Fibroblast of skin of abdomen (primary cell): ENCODE measurements around the gene DRC7.
"Not testable (repeated sequence)": the region's sequence is repeated elsewhere in the genome, so short reads cannot be mapped to it uniquely, and the experiment has no call there.

Experiments used
- DNase-seq: peaks from one replicate; pipeline ENCODE4 v3.0.0-alpha.2; 2013

The DRC7 gene

DNA sequence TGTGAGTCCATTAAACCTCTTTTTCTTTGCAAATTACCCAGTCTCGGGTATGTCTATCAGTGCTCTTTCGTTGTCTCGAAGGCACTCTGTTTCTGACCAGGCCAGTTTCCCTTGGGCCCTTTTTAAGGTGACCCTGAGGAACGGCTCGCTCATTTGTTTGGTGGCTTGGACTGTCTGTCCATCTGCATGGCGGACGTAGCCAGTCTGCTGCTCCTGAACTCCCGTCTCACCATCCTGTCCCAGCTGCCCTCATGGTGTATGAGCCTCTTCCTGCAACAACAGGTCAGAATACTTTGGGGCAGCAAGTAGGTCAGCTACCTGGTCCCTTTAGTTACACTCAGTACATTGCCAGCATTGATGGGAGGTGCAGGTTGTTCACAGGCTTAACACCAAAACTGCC, 19.0 kb downstream of the DRC7 start:
- DNase-seq: no peak

DNA sequence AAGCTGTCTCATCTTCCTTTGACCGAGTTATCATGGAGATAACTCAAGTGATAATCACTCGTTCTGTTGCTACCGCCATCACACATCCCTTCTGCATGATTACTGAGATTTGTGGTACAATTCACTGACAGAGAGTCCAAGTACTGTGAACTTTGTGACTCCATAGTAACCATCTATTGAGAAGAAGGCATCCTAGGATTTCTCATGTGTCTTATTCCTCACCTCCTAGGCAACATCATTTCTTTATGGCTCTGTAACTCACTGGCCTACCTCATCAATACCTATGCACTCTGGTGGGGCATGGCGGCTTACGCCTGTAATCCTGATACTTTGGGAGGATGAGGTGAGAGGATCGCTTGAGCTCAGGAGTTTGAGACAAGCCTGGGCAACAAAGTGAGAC, 19.4 kb downstream of the DRC7 start:
- DNase-seq: no peak

DNA sequence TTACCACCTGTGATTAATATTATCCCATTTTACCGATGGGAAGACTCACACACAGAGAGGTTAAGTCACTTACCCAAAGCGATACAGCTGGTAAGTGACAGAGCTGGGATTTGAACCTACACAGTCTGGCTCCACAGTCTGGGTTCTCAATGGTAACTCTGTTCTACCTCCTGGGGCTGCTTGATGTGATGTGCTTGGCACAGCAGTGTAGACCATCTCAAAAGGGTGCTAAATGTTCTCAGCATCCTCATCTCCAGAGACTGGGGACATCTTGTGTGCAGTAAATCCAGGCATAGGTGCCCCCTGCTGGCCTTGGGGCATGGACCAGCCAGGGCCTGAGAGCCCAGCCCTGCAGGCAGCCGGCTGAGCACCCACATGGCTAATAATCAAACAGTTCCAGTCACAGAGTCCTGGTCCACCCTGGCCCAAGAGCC, 25.6 kb downstream of the DRC7 start:
- peak; percentile 33 for DNase-seq

- no peak for DNase-seq
Measured at GRCh38 chr16:57721356-57722209, 27.0 kb downstream of the DRC7 start.

GRCh38 chr16:57722210-57722499, 27.5 kb downstream of the DRC7 start:
- no peak for DNase-seq

- no peak for DNase-seq
Measured at GRCh38 chr16:57722651-57723050, 28.0 kb downstream of the DRC7 start.

- DNase-seq: no peak
Measured at GRCh38 chr16:57723170-57723569, 28.6 kb downstream of the DRC7 start.

- no peak for DNase-seq
Measured at GRCh38 chr16:57724531-57724930, 29.9 kb downstream of the DRC7 start.

DNA sequence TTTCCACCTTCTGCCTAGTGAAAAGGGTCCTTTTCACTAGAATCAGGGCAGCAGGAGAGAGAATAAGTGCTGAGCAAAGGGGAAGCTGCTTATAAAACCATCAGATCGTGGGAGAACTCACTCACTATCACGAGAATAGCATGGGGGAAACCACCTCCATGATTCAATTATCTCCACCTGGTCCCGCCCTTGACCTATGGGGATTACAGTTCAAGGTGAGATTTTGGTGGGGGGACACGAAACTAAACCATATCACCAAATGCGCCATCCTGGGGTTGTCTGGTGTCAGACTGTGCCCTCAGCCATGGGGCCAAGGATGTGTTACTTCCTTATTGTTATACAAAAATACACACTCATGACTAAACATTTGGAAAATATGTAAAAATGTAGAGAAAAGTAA, 30.5 kb downstream of the DRC7 start:
- no peak for DNase-seq

GRCh38 chr16:57725554-57725953, 30.9 kb downstream of the DRC7 start:
- DNase-seq: no peak

DNA sequence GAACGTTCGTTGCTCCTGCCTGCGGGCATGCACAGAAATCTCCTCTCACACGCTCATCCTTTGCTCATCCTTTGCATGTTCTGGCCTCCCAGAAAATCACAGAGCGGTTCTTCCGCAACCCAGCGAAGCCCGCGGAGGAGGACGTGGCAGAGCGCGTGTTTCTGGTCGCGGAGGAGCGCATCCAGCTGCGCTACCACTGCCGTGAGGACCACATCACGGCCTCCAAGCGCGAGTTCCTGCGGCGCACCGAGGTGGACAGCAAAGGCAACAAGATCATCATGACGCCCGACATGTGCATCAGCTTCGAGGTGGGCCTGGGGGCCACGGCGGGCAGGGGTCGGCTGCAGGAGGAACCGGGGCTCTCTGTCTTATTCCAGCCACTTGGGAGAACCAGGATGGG, 31.4 kb downstream of the DRC7 start:
- no peak for DNase-seq

DNA sequence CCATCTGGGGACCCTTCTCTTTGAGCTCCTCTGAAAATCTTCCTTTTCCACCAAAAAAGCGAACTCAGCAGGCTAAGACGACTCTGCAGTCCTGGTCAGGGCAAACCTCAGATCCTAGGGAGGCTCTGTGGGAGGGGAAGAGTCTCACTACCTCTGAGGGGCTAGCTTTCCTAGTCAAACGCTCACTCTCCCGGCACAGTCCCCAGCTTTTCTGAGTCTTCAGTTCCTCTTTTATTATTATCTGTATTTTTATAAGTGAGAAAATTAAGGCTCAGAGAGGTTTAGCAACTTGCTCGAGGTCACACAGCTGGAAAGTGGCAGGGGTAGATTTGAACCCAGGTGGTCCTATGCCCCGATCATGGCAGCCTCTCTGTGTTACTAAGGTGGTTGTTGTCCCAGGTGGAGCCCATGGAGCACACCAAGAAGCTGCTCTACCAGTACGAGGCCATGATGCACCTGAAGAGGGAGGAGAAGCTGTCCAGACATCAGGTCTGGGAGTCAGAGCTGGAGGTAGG, 31.9 kb downstream of the DRC7 start:
- no peak for DNase-seq

DNA sequence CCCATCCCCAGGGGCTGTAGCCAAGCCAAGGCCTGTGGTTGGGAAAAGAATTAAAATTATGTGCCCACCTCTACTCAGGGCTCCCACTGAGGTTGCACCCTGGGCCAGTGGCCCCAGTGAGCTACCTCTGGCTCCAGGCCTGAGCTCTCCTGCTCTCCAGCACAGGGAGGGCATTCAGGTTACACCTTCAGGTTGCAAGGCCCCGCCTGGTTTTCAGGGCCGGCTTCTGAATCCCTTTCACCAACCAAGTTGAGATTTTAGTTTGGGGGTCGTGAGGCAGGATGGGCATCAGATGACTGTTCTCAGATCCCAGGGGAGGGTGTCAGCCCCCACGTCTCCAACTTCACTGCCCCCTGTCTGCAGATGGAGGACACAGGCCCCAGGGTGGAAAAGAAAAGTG, 33.0 kb downstream of the DRC7 start:
- no peak for DNase-seq

DNA sequence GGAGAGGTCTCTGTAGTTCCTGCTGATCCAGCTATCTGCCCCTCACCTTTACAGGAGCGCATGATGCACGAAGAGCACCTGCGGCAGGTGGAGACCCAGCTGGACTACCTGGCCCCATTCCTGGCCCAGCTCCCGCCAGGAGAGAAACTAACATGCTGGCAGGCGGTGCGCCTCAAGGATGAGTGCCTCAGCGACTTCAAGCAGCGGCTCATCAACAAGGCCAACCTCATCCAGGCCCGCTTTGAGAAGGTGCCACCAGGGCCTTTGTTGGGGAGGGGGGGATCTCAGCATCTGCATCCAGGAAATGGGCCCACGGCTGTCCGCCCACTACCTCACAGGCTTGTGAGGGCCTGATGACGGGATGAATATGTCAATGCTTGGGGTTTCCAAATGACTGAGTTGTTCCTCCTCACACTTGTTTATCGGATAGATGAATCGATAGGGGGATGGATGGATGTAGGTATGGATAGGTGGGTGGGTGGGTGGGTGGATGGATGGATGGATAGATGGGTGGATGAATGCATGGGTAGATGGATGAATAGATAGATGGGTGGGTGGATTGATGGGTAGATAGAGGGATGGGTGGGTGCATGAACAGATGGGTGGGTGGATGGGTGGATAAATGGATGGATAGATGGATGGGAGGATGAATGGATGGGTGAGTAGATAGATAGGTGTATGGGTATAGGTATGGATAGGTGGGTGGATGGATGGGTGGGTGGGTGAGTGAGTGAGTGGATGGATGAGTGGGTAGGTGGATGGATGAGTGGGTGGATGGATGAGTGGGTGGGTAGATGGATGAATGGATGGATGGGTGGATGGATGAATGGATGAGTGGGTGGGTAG, 34.0 kb downstream of the DRC7 start:
- DNase-seq: no peak

DNA sequence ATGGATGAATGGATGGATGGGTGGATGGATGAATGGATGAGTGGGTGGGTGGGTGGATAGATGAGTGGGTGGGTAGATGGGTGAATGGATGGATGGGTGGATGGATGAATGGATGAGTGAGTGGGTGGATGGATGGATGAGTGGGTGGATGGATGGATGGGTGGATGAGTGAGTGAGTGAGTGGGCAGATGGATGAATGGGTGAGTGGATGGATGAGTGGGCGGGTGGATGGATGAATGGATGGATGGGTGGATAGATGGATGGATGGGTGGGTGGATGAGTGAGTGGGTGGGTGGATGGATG, 34.5 kb downstream of the DRC7 start:
- no peak for DNase-seq

GRCh38 chr16:57729852-57730251, 35.2 kb downstream of the DRC7 start:
- DNase-seq: not testable (repeated sequence)

GRCh38 chr16:57730771-57731730, 36.4 kb downstream of the DRC7 start:
- no peak for DNase-seq

DNA sequence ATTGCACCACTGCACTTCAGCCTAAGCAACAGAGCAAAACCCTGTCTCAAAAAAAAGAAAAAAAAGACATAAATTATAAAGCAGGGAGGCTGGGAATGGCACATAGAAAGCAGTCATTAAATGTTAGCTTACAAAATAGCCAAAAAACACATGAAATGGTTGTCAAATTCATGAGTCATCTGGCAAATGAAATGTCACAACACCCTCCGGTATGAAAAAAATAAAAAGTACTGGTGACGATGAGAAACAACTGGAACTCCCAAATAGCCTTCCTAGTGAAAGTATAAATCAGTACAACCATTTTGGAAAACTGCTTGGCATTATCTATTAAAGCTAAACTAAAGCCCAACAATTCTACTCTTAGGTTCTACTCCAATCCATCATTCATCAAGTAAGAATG, 37.4 kb downstream of the DRC7 start:
- peak; percentile 15 for DNase-seq

DNA sequence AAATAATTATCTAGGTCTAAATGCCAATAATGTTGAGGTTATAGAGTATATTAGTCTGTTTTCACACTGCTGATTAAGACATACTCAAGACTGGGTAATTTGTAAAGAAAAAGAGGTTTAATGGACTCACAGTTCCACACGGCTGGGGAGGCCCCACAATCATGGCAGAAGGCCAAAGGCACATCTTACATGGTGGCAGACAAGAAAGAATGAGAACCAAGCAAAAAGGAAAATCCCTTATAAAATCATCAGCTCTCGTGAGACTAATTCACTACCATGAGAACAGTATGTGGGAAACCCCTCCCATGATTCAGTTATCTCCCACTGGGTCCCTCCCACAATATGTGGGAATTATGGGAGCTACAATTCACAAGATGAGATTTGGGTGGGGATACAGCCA, 38.1 kb downstream of the DRC7 start:
- no peak for DNase-seq

DNA sequence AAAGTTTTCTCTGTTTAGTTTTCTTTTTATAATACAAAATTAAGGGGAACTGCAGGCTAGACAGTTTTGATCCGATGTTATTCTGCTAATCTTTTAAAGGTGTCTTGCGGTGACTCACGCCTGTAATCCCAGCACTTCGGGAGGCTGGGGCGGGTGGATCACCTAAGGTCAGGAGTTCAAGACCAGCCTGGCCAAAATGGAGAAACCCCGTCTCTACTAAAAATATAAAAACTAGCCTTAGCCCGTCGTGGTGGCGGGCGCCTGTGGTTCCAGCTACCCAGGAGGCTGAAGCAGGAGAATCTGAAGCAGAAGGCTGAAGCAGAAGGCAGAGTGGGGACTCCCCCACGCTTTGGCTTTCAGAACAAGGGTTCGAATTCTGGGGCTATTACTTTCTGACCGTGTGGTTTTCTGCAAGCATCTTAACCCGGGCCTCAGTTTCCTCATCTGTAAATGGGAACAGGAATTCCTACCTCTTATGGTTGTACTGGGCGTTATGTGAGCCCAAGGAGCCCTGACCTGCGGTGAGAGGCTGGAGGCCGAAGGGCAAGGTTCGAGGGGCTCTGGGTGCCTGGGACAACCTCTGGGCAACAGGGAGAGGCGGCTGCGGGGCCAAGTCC, 39.8 kb downstream of the DRC7 start:
- DNase-seq: no peak

DNA sequence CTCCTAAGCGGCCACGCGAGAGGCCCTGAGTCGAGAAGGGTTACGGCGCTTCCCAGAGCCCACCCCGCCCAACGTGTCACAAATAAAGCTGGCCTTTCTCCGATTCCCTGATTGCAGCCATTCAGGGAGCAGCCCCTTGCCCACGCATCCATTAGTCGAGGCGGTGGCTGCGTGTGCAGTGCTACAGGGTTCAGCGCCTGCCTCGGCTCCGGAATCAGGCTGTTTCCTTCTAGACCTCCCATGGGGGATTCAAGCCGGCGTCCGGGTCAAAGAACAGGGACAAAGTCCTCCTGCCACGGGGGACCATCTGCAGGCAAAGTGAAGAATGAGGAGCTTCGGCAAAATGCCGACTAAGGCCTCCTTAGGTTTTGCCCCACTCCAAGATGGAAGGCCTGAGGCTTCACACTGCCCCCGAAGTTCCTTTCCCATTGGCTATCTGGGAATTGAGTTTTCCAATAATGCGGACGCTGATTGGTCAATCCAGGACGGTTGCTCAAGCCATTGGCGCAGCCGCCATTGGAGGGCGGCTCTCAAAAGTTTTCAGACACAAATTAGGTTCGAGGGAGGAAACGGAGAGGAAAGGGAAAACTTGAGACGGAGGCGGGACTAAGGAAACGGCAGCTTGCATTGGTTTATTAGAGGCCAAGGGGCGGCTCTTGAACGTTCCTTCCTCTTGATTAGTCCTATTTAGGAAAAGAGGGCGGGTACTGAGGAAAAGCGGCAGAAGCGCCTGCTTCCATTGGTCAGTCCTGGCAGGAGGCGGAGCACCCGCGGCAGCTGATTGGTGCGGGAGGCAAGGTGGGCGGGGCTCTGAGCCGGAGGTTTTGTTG, 40.5 kb downstream of the DRC7 start:
- DNase-seq: peak; percentile 100
